Hepatic stellate cell (primary cell): ENCODE measurements around the gene PGGT1B.

Experiments
- DNase-seq: peaks from one replicate; pipeline ENCODE4 v3.0.0; 2011; ENCODE audit warnings: low spot score

Gene PGGT1B

DNA sequence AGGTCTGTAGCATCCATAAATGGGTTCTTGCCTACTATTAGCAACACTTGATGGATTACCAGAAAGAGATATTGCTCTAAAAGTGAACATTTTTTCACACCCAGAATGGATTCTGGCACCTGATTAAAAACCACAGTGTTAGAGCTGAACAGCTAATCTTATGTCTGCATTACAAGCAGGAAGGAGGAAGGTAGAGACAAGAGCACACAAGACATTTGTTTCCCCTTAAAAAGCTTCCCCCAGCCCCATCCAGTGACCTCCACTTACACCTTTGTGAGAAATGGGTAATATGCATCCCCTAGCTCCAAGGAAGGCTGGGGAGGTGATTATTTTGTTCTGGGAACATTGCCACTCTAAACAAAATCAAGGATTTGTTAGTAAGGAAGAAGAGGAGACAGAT is 80.9 kb downstream of the PGGT1B start:
- DNase-seq = no peak

- peak; percentile 36 for DNase-seq
Observed at GRCh38 chr5:115180165-115180709, 82.4 kb downstream of the PGGT1B start.

- DNase-seq = peak; percentile 29
Observed at GRCh38 chr5:115179394-115180164, 83.1 kb downstream of the PGGT1B start.

- no peak for DNase-seq
Observed at GRCh38 chr5:115179030-115179393, 83.7 kb downstream of the PGGT1B start.

DNA sequence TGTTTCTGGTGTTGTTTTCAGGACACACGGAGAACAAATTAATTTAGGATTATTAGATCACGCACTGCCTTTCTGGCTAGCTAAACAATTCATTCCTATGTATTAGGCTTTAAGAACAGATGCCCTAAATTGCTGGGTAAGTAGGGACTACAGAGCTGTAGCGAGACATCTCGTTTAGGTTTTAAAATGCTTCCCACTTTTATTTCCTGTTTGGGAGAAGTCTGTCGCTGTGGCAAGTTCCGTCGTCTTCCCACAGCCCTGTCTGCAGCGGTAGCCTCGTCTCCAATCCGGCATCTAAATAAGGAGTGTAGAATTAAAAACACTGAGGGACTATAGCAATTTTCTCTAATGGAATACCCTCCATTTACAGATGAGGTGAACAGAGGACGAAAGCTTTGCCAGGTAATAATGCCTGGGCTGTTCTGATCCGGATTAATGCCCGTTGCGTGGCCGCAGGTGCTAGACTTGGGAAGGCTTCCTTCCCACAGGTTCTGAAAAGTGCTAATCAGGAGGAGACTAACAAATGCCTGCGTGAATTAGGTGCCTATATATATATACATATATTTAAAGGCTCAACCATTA is 91.7 kb downstream of the PGGT1B start:
- DNase-seq = no peak

GRCh38 chr5:115170134-115170928 is 92.3 kb downstream of the PGGT1B start:
- no peak for DNase-seq

DNA sequence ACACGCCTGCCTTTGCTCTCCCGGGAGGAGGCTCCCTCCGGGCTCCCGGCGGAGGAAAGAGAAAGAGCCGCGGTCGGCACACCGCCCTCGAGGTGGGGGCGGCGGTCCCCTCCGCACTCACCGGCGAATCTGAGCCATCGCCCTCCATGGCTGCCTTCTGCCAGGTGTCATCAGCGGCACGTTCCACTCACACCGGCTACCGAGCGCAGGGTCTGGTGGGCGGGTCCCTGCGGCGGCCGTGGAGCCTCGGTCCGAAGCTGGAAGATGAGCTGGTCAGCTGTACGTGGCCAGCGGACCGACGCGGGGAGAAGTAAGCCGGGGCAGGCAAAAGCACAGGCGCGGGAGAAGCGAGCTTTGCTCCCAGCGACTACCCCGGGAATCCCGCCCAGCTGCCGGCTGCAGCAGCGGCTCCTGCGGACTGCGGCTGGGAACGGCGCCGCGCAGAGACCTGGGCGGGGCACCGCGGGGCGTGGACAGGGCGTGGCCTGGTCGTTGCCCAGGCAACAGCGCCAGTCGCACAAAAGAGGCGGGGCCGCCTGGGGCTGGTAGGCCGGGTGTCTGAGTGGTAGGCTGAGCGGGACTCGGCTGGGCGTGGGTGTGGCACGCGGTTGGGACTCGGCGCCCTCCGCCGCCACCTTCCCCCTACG is 93.1 kb downstream of the PGGT1B start, which contains the start of gene TRIM36:
TSS of gene TRIM36 (minus strand) at position 422 of the 647 bp plus-strand sequence. CDS start at position 148, 274 bp downstream.
- peak; percentile 79 for DNase-seq

- no peak for DNase-seq
Observed at GRCh38 chr5:115168829-115169486, 93.7 kb downstream of the PGGT1B start.

DNA sequence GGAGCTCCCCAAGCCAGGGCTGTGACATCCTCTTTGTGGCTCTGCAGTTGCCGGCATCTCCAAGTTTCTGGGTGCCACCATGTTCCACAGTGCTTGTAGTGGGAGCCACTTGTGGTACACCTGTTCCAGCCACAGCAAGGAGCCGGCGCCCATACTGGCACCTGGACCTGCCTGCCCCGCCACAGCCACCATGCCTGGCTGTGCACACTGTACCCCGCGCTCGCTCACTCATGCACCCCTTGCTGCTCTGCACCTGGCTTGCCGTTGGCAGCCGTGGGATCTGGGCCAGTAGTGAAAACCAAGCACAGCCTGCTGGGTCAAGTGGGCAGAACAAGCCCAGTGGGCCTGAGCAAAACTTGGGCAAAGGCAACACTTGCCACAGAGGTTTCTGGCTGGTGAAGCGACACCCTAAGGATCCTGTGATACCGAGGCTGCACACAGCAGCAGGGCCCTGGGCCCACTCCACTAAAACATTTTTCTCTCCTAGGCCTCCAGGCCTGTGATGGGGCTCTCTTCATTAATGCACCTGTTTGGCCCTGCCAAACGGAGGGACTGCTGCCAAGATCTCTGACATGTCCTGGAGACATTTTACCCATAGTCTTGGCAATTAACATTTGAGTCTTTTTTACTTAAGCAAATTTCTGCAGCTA is 95.8 kb downstream of the PGGT1B start:
- DNase-seq = no peak

- no peak for DNase-seq
Observed at GRCh38 chr5:115165790-115166189, 96.9 kb downstream of the PGGT1B start.

DNA sequence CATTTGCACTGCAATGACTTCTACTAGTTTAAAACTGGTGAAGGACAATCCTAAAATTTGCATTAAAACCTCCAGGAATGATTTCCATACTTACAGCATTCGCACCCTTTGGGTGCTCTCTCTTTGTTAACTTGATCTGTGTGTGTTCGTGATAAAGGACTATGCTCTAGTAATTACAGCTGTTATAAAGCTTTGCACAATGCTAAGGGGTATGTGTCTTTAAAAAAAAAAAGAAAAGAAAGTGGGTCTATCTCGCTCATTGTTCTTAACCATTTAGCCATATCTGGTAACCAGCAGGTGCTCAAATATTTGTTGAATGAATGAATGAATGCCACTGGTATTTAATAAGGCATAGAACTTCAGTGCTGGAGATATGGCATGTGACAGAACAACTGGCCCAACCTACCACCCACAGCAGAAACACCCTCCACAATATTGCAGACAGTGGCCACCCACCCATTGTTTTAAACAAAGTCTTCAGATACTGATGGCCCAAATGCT is 101.7 kb downstream of the PGGT1B start:
- no peak for DNase-seq
